Skeletal muscle cell (primary cell): Measurements from ENCODE around the gene HYAL2.
A peak's percentile ranks its signal among the peaks of the same experiment; 100 is the strongest.

ENCODE experiments used
- DNase-seq: peaks from one replicate; pipeline ENCODE4 v3.0.0-alpha.2; 2010; ENCODE audit warnings: low read depth
- H3K4me3 ChIP-seq: 2 replicates; pipeline ENCODE4 v1.5.1; 2011; ENCODE audit warnings: low read depth, mild to moderate bottlenecking, control low read depth, low read length, moderate library complexity

Gene HYAL2

GRCh38 chr3:50352781-50353180 is 30.2 kb upstream of the HYAL2 start:
- DNase-seq: no peak
- no peak overlapping the region for H3K4me3 ChIP-seq

GRCh38 chr3:50351323-50351697 is 28.8 kb upstream of the HYAL2 start:
- H3K4me3 ChIP-seq: peak overlapping the region; percentile 70
- DNase-seq: no peak

- peak; percentile 75 for DNase-seq
- peak within 1 kb of the TSS; percentile 70 for H3K4me3 ChIP-seq
Measured at GRCh38 chr3:50350527-50351322, 28.2 kb upstream of the HYAL2 start, which contains the start of the genes CYB561D2 and NPRL2. TSS of gene CYB561D2 (plus strand) at chr3:50350862. CDS start at chr3:50351434, 572 bp downstream. TSS of gene NPRL2 (minus strand) at chr3:50350775. CDS start at chr3:50350652, 123 bp downstream.

GRCh38 chr3:50350213-50350526 is 27.6 kb upstream of the HYAL2 start:
- peak overlapping the region; percentile 70 for H3K4me3 ChIP-seq
- no peak for DNase-seq

- no peak for DNase-seq
- no peak overlapping the region for H3K4me3 ChIP-seq
Measured at GRCh38 chr3:50347187-50347813, 24.8 kb upstream of the HYAL2 start.

GRCh38 chr3:50345586-50346234 is 23.2 kb upstream of the HYAL2 start, which contains the start of gene ZMYND10:
TSS of gene ZMYND10 (minus strand) at chr3:50345732. CDS start at chr3:50345579, 153 bp downstream.
- peak within 1 kb of the TSS; percentile 55 for H3K4me3 ChIP-seq
- DNase-seq: no peak

GRCh38 chr3:50345008-50345407 is 22.5 kb upstream of the HYAL2 start:
- peak overlapping the region; percentile 55 for H3K4me3 ChIP-seq
- no peak for DNase-seq

GRCh38 chr3:50342813-50343633 is 20.5 kb upstream of the HYAL2 start:
- H3K4me3 ChIP-seq: no peak overlapping the region
- no peak for DNase-seq

GRCh38 chr3:50341996-50342650 is 19.6 kb upstream of the HYAL2 start:
- DNase-seq: no peak
- H3K4me3 ChIP-seq: no peak overlapping the region

GRCh38 chr3:50341537-50341936 is 19.0 kb upstream of the HYAL2 start:
- DNase-seq: no peak
- H3K4me3 ChIP-seq: peak overlapping the region; percentile 55

- H3K4me3 ChIP-seq: peak within 1 kb of the TSS; percentile 55
- no peak for DNase-seq
Measured at GRCh38 chr3:50340448-50341329, 18.1 kb upstream of the HYAL2 start, which contains the start of gene RASSF1. TSS of gene RASSF1 (minus strand) at chr3:50340836. CDS start at chr3:50340805, 31 bp downstream.

GRCh38 chr3:50340147-50340447 is 17.6 kb upstream of the HYAL2 start:
- peak overlapping the region; percentile 55 for H3K4me3 ChIP-seq
- DNase-seq: no peak

- H3K4me3 ChIP-seq: peak overlapping the region; percentile 55
- no peak for DNase-seq
Measured at GRCh38 chr3:50339485-50340146, 17.1 kb upstream of the HYAL2 start.

- DNase-seq: no peak
- no peak overlapping the region for H3K4me3 ChIP-seq
Measured at GRCh38 chr3:50338965-50339364, 16.4 kb upstream of the HYAL2 start.

GRCh38 chr3:50337175-50337861 is 14.8 kb upstream of the HYAL2 start:
- H3K4me3 ChIP-seq: peak overlapping the region; percentile 83
- peak; percentile 98 for DNase-seq

- H3K4me3 ChIP-seq: peak overlapping the region; percentile 83
- DNase-seq: no peak
Measured at GRCh38 chr3:50336452-50337174, 14.1 kb upstream of the HYAL2 start.
